GM21423 (cell line): ENCODE data around the gene CDRT15L2.
"Not testable (repeated sequence)": the region's sequence is repeated elsewhere in the genome, so short reads cannot be mapped to it uniquely, and the experiment has no call there.

Experiments used
- ATAC-seq: cut with Tn5 transposase; IDR thresholded peaks from one replicate; pipeline ENCODE4 v1.9.1; 2021; ENCODE audit warnings: mild to moderate bottlenecking, moderate library complexity; ENCODE audit not compliant: unreplicated experiment

Gene CDRT15L2

DNA sequence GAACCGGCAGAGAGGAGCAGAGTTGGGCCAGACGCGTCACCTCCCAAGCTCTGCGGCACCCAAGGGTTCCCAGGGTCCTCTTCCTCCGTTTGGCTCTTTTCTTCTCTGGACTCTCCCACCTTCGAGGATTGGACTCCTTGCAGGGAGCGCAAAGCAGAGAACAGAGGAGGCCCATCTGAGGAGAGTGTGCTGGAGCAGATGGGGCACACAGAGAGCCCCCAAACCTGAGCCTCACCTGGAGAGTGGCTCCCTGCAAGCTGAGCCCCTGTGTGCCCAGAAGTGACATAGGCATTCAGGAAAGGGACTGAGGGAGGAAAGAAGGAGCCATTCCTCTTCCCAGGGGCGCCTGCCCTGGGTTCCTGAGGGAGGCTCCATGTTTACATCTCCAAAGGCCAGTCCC is 6.3 kb upstream of the CDRT15L2 start:
- ATAC-seq: not testable (repeated sequence)

DNA sequence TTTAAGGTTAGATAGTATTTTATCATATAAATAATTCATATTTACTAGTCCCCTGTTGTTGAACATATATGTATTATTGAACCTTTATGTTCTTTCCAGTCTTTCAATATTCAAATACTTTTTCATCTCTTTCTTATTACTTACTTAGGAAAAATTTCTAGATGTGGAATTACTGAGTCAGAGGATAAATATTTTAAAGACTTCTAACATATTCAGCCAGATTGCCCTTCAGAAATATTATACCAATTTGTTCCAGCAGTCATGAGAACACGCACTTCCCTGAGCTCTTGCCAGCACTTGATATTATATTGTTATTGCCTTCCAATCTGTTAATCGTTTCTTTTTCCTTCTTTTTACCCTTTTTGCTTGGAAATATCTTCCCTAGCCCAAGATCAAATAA is 4.5 kb upstream of the CDRT15L2 start:
- ATAC-seq: not testable (repeated sequence)

GRCh38 chr17:20583891-20584577 is 4.5 kb downstream of the CDRT15L2 start:
- not testable (repeated sequence) for ATAC-seq

DNA sequence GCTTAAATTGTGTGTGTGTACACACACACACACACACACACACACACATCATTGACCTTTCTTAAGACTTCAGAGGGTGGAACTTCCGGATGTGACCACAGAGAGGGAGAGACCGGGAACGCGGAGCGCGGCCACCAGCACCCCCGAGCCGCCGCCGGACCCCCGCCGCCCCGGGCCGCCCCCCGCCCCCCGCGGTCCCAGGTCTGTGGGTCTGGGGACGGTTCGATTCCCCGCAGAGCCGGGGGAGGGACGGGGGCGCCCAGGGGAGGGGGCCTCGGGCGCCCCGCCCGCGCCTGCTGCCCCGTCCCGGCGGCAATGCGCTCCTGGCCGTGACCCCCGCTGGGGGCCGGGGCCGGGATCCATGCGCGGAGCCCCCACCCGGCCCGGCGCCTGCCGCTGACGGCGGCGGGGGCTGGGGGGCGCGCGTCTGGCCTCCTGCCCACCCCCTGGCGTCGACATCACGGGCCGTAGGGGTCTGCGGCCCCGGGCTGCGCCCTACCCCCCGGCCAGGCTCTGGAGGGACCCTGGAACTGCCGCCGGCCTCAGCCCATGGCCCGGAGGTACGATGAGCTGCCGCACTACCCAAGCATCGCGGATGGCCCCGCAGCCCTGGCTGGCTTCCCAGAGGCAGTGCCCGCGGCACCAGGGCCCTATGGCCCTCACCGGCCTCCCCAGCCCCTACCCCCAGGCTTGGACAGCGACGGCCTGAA is 9.4 kb downstream of the CDRT15L2 start:
- not testable (repeated sequence) for ATAC-seq

DNA sequence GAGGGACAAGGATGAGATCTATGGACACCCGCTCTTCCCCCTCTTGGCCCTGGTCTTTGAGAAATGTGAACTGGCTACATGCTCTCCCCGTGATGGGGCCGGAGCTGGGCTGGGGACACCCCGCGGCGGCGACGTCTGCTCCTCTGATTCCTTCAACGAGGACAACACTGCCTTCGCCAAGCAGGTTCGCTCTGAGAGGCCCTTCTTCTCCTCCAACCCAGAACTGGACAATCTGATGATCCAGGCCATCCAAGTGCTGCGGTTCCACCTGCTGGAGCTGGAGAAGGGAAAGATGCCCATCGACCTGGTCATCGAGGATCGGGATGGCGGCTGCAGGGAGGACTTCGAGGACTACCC is 9.9 kb downstream of the CDRT15L2 start:
- not testable (repeated sequence) for ATAC-seq

DNA sequence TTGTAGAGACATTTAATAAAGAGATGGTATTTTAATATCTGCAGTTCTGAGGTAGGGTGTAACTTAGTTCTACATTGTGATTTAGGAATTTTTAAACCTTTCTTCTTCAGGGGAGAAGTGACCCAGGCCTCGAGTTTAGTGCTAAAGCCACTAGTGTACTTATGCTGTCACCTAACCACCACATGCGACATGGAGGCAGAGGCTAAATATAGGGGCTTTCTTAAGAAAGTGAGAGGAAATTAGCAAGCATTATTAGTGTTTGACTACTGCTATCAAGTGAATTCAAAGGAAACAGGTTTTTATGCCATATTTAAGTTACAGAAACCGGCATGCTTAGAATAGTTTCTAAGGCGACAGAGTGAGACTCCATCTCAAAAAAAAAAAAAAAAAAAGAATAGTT is 11.5 kb downstream of the CDRT15L2 start:
- not testable (repeated sequence) for ATAC-seq

DNA sequence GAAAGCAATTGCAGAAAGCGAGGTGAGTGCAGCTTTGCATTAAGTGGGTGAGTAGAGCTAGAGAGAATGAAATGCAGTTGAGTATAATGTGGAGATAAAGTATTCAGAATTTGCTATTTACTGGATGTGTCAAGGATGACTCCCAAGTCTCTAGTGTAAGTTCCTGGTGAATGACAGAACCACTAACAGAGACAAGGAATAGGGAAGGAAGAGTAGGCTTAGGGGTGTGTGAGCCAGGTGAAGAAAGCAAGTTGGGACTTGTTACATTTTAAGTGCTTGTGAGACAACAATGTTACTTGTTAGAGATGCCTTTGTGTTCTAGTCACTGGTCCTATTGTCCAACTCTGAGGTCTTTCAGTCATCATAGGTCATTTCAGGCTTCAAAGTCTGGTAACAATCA is 26.0 kb downstream of the CDRT15L2 start:
- ATAC-seq: not testable (repeated sequence)

DNA sequence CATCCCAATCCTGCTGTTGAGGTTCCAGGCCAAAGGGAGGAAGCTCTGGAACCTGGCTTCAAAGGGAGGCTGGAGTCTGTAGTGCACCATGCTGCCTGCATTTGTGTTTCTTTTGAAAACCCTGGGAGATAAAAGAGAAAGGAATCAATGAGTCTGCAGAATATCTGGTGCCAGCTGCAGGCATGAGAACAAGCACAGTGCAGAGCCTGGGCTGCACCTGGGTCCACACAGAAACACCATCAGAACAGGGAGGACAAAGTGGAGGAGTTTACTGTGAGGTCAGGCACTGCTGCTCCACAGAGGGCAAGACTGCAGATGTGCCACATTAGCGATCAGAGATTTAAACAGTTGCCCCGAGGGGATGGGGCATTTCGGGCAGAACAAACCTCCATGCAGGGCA is 30.0 kb downstream of the CDRT15L2 start:
- ATAC-seq: not testable (repeated sequence)

- ATAC-seq: no peak
These were observed 31.8 kb downstream of the CDRT15L2 start for GRCh38 chr17:20611309-20611708.

DNA sequence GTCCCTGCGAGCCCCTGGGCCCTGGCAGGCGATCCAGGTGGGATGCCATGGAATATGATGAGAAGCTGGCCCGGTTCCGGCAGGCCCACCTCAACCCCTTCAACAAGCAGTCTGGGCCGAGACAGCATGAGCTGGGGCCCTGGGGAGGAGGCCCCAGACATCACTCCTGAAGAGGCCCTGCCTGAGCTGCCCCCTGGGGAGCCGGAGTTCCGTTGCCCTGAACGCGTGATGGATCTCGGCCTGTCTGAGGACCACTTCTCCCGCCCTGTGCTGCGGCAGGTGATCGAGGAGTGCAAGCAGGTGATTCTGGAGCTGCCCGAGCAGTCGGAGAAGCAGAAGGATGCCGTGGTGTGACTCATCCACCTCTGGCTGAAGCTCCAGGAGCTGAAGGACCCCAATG is 33.1 kb downstream of the CDRT15L2 start:
- ATAC-seq: no peak

GRCh38 chr17:20613248-20613647 is 33.7 kb downstream of the CDRT15L2 start:
- no peak for ATAC-seq

DNA sequence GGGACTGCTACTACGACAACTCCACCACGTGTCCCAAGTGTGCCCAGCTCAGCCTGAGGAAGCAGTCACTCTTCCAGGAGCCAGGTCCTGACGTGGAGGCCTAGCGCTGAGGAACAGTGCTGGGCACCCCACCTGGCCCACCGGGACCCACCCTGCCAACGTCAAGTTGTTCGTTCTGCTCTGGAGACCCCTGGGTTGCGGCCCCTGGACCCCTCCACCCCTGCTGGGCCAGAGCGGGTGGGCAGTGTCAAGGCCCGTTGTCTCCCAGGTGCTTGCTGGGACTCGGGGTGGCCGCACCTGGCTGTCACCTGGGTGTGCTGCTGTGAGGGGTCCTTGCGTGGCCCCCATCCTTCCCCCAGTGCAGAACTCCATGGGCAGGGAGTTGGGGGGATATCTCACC is 34.4 kb downstream of the CDRT15L2 start:
- no peak for ATAC-seq

DNA sequence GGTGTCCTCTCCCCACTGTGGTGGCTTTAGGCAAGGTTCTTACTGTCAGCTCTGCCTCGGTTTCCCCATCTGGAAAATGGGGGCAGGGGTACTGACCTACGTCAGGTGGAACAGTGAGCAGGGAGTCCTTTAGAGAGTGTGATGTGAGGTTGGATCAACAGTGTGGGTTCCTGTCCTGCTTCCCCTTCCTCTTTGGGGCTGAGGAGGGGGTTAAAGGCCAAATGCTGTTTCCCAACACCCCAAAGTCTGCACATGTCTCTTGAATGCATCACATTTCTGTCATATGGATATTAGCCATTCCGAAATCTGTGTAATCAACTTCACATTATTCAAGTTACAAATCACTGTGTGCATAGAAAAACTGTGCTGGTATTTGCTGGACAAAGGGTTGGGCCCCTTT is 35.9 kb downstream of the CDRT15L2 start:
- ATAC-seq: not testable (repeated sequence)
